Panc1 (cell line): ENCODE measurements around the gene TMED7.

Source experiments
- POLR2AphosphoS5 ChIP-seq: IDR thresholded peaks from 2 replicates; pipeline ENCODE4 v1.6.1; 2012; ENCODE audit warnings: mild to moderate bottlenecking, low read depth, low read length, moderate library complexity
- SIN3A ChIP-seq: IDR thresholded peaks from 2 replicates; pipeline ENCODE4 v1.6.1; 2012; ENCODE audit warnings: low read depth, mild to moderate bottlenecking, low read length, moderate library complexity, borderline replicate concordance; ENCODE audit not compliant: insufficient read depth
- TF ChIP-seq, protein P1 (sequence below): fragments of 450-650 bp; IDR thresholded peaks from 2 replicates; pipeline ENCODE4 v1.5.1; 2017; ENCODE audit warnings: mild to moderate bottlenecking
- TF ChIP-seq, protein P2 (sequence below), 2 experiments: IDR thresholded peaks; 2 replicates each; pipeline ENCODE4 v1.6.1; 2011 to 2012; ENCODE audit warnings: low read depth in 2 of 2, control low read depth in 1 of 2, low read length in 1 of 2, mild to moderate bottlenecking in 1 of 2, moderate library complexity in 1 of 2; ENCODE audit not compliant: insufficient read depth in 1 of 2

DNA sequence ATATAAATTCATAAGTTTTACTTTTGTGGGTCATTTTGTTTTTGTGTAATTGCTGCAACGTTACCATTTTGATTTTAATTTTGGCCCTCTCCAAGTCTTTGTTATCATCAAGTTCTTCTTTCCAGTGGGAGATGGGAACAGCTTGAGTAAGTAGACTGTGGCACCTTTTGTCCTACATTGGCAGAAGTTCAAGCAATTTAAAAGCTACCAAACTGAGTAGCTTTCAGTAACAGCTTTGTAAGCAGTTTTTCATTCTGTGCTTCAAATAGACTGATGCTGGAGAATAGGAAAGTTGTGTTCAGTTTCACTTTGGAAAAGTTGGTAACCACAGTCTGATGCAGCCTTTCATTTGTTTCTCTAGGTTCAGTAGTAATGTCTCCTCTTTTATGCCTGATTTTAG lies 47.8 kb upstream of the TMED7 start:
- TF ChIP-seq, protein P1, sequence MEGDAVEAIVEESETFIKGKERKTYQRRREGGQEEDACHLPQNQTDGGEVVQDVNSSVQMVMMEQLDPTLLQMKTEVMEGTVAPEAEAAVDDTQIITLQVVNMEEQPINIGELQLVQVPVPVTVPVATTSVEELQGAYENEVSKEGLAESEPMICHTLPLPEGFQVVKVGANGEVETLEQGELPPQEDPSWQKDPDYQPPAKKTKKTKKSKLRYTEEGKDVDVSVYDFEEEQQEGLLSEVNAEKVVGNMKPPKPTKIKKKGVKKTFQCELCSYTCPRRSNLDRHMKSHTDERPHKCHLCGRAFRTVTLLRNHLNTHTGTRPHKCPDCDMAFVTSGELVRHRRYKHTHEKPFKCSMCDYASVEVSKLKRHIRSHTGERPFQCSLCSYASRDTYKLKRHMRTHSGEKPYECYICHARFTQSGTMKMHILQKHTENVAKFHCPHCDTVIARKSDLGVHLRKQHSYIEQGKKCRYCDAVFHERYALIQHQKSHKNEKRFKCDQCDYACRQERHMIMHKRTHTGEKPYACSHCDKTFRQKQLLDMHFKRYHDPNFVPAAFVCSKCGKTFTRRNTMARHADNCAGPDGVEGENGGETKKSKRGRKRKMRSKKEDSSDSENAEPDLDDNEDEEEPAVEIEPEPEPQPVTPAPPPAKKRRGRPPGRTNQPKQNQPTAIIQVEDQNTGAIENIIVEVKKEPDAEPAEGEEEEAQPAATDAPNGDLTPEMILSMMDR = no peak
- TF ChIP-seq, protein P2, sequence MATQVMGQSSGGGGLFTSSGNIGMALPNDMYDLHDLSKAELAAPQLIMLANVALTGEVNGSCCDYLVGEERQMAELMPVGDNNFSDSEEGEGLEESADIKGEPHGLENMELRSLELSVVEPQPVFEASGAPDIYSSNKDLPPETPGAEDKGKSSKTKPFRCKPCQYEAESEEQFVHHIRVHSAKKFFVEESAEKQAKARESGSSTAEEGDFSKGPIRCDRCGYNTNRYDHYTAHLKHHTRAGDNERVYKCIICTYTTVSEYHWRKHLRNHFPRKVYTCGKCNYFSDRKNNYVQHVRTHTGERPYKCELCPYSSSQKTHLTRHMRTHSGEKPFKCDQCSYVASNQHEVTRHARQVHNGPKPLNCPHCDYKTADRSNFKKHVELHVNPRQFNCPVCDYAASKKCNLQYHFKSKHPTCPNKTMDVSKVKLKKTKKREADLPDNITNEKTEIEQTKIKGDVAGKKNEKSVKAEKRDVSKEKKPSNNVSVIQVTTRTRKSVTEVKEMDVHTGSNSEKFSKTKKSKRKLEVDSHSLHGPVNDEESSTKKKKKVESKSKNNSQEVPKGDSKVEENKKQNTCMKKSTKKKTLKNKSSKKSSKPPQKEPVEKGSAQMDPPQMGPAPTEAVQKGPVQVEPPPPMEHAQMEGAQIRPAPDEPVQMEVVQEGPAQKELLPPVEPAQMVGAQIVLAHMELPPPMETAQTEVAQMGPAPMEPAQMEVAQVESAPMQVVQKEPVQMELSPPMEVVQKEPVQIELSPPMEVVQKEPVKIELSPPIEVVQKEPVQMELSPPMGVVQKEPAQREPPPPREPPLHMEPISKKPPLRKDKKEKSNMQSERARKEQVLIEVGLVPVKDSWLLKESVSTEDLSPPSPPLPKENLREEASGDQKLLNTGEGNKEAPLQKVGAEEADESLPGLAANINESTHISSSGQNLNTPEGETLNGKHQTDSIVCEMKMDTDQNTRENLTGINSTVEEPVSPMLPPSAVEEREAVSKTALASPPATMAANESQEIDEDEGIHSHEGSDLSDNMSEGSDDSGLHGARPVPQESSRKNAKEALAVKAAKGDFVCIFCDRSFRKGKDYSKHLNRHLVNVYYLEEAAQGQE (IDR thresholded peaks at IDR 0.05; ENCODE audit: insufficient read depth in 1 of 2, low read depth in 2 of 2, low read length in 1 of 2) = no peak
- TF ChIP-seq POLR2AphosphoS5 (no peak), SIN3A (no peak)
